Glutamatergic neuron (in vitro differentiated cells): ENCODE results near the gene TRAF4. TPM values are rescaled to one million over a fixed set of nuclear protein-coding genes. Genes with fewer than 3 reads are reported as not detected.
A peak's percentile ranks its signal among the peaks of the same experiment; 100 is the strongest.

Experiments used
- DNase-seq: peaks from one replicate; pipeline ENCODE4 v3.0.0; 2022
- H3K27ac Mint-ChIP-seq: one replicate; pipeline ENCODE4 v1.8.0; 2020; ENCODE audit warnings: mild to moderate bottlenecking, mixed read lengths, inconsistent platforms; ENCODE audit not compliant: unreplicated experiment
- H3K27me3 Mint-ChIP-seq: one replicate; pipeline ENCODE4 v1.8.0; 2020; ENCODE audit warnings: mild to moderate bottlenecking, moderate library complexity, mixed read lengths, inconsistent platforms; ENCODE audit not compliant: unreplicated experiment
- H3K36me3 Mint-ChIP-seq: one replicate; pipeline ENCODE4 v1.8.0; 2020; ENCODE audit warnings: mild to moderate bottlenecking, mixed read lengths, inconsistent platforms; ENCODE audit not compliant: unreplicated experiment
- H3K4me1 Mint-ChIP-seq: one replicate; pipeline ENCODE4 v1.8.0; 2020; ENCODE audit warnings: mild to moderate bottlenecking, low read depth, mixed read lengths, inconsistent platforms; ENCODE audit not compliant: unreplicated experiment
- H3K4me3 Mint-ChIP-seq: one replicate; pipeline ENCODE4 v1.8.0; 2020; ENCODE audit warnings: mild to moderate bottlenecking, mixed read lengths, inconsistent platforms; ENCODE audit not compliant: unreplicated experiment
- H3K9me3 Mint-ChIP-seq: one replicate; pipeline ENCODE4 v1.8.0; 2020; ENCODE audit warnings: mild to moderate bottlenecking, moderate library complexity, mixed read lengths, inconsistent platforms; ENCODE audit not compliant: unreplicated experiment
- CTCF ChIP-seq: fragments of 200-600 bp; sonication (generic); IDR thresholded peaks from one replicate; pipeline ENCODE4 v1.5.0; 2021; ENCODE audit not compliant: partially characterized antibody, unreplicated experiment
- total RNA-seq: library from RNA; stranded (reverse); fragmentation: NEBNext Ultra II Directional; extraction: Animal tissue kit (Norgen Biotek cat#: 25700); gene quantifications from one replicate; pipeline ENCODE4 v1.2.1, GENCODE V29; 2021; ENCODE audit not compliant: unreplicated experiment

Gene TRAF4
- total RNA-seq, 1 donor from 2014 or later, result 373 TPM

GRCh38 chr17:28725660-28726225 is 18.1 kb upstream of the TRAF4 start:
- peaks cover 8% of the 10 kb centered on the region for H3K36me3 Mint-ChIP-seq
- TF ChIP-seq CTCF, result no peak
- peak overlapping the region; percentile 91 for H3K27ac Mint-ChIP-seq
- peaks cover 19% of the 10 kb centered on the region for H3K27me3 Mint-ChIP-seq
- peak overlapping the region; percentile 94 for H3K4me3 Mint-ChIP-seq
- peaks cover 18% of the 10 kb centered on the region for H3K4me1 Mint-ChIP-seq
- DNase-seq, result peak; percentile 58
- peaks cover 20% of the 10 kb centered on the region for H3K9me3 Mint-ChIP-seq

GRCh38 chr17:28726226-28726626 is 17.6 kb upstream of the TRAF4 start, which contains the start of gene TLCD1:
TSS of gene TLCD1 (minus strand) at chr17:28726233. CDS start at chr17:28726097, 136 bp downstream.
- no peak for TF ChIP-seq CTCF
- H3K4me1 Mint-ChIP-seq, result peaks cover 15% of the 10 kb centered on the region
- peak within 1 kb of the TSS; percentile 91 for H3K27ac Mint-ChIP-seq
- peaks cover 19% of the 10 kb centered on the region for H3K27me3 Mint-ChIP-seq
- H3K36me3 Mint-ChIP-seq, result peaks cover 8% of the 10 kb centered on the region
- peaks cover 20% of the 10 kb centered on the region for H3K9me3 Mint-ChIP-seq
- H3K4me3 Mint-ChIP-seq, result peak within 1 kb of the TSS; percentile 94
- DNase-seq, result peak; percentile 75

- peaks cover 19% of the 10 kb centered on the region for H3K9me3 Mint-ChIP-seq
- peaks cover 19% of the 10 kb centered on the region for H3K27me3 Mint-ChIP-seq
Measured at GRCh38 chr17:28726627-28727491, 17.0 kb upstream of the TRAF4 start.

GRCh38 chr17:28728364-28729200 is 15.2 kb upstream of the TRAF4 start, which contains the start of gene NEK8:
TSS of gene NEK8 (plus strand) at chr17:28728788. CDS start at chr17:28728814, 26 bp downstream.
- TF ChIP-seq CTCF, result no peak
- peak within 1 kb of the TSS; percentile 92 for H3K4me3 Mint-ChIP-seq
- peaks cover 19% of the 10 kb centered on the region for H3K9me3 Mint-ChIP-seq
- peak within 1 kb of the TSS; percentile 76 for H3K27ac Mint-ChIP-seq
- peaks cover 8% of the 10 kb centered on the region for H3K36me3 Mint-ChIP-seq
- peaks cover 11% of the 10 kb centered on the region for H3K4me1 Mint-ChIP-seq
- H3K27me3 Mint-ChIP-seq, result peaks cover 19% of the 10 kb centered on the region
- DNase-seq, result peak; percentile 95

More at GRCh38 chr17:28726627-28727491, 17.0 kb upstream of the TRAF4 start:
- Mint-ChIP-seq H3K27ac (peak overlapping the region; percentile 17), H3K4me1 (peaks cover 14% of the 10 kb centered on the region), H3K4me3 (peak overlapping the region; percentile 92), H3K36me3 (peaks cover 8% of the 10 kb centered on the region)
- peak; percentile 97 for DNase-seq
- peak; percentile 97 for TF ChIP-seq CTCF
